Stimulated activated CD4-positive, alpha-beta T cell treated with anti-CD3 and anti-CD28 coated beads, Interleukin-15, amount 100 ng/mL, for 24 hours (primary cell): Measurements from ENCODE around the gene TBCEL.
"Not testable (repeated sequence)": the region's sequence is repeated elsewhere in the genome, so short reads cannot be mapped to it uniquely, and the experiment has no call there.

Experiments
- DNase-seq: peaks from one replicate; pipeline ENCODE4 v3.0.0-alpha.2; 2020

TBCEL gene

GRCh38 chr11:121029813-121030445 is 6.0 kb downstream of the TBCEL start:
- DNase-seq = no peak

GRCh38 chr11:121031167-121031566 is 7.3 kb downstream of the TBCEL start:
- DNase-seq = no peak

GRCh38 chr11:121031648-121032047 is 7.7 kb downstream of the TBCEL start:
- not testable (repeated sequence) for DNase-seq

DNA sequence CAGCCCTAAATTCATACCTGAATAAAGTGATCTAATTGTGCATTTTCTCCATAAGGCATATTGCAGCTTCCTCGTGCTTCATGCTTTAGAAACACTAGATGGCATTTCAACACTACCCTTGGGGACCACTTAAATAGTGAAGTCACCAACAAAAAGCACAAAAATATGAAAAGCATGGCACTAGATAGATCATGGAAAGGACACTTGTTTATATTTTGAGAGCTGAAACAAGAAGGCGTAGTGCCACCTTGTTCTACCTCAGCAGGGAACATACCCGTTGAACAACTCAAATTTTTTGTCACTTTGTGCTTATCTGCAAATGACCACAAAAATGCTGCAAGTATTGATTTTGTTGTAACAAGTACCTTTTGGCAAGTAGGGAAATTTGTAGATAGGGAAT is 8.6 kb downstream of the TBCEL start:
- DNase-seq = no peak

DNA sequence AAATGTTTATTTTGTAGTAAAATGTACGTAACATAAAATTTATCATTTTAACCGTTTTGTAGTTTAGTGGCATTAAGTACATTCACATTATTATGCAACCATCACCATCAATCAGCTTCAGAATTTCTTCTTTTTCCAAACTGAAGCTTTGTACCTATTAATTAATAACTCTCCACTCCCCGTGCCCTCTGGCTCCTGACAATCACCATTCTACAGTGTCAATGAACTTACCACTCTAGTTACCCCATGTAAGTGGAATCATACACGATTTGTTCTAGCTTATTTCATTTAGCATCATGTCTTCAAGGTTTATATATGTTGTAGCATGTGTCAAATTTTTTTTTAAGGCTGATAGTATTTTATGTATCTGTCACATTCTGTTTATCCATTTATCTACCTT is 9.7 kb downstream of the TBCEL start:
- no peak for DNase-seq

DNA sequence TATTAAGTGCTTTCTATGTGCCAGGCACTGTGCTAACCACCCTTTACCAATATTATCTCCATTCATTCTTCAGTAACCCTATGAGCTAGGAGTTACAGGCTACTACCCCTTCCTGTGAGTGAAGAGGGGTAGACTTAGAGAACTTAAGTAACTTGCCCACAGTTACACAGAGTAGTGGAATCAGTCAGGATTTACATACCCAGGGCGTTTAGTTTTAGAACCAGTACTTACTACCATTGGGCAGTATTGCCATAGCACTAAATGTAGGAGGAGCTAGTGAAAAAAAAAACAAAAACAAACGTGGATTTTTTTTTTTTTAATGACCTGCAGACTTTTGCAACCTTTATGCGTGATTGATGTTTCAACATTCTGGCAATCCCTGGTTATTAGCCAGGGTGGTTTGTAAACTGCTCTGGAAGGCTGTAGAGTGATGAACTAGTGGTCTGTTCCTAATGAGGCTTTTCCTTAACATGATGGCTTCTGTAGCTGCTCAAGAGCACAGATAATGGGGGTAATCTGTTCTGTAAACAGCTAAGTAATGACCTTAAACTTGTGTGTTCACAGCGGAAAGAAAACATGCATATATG is 11.4 kb downstream of the TBCEL start:
- DNase-seq = no peak

DNA sequence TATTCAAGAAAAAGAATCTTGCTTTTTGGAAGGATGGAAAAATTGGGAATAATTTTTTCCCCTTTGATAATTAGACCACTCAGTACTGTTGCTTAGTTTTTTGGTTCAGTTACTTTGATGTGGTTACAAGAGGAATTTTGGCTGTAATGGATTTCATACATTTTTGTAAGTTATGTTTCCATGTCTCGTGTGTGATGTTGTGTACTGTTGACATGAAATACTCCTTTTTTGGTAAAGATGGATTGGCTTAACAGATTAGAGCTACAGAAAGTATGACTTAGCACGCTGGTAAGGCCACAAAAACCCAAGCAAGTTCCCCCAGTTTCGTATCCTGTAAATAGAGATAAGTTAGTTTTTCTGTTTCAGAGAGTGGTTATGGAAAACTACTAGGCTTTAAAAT is 11.9 kb downstream of the TBCEL start:
- DNase-seq = no peak

DNA sequence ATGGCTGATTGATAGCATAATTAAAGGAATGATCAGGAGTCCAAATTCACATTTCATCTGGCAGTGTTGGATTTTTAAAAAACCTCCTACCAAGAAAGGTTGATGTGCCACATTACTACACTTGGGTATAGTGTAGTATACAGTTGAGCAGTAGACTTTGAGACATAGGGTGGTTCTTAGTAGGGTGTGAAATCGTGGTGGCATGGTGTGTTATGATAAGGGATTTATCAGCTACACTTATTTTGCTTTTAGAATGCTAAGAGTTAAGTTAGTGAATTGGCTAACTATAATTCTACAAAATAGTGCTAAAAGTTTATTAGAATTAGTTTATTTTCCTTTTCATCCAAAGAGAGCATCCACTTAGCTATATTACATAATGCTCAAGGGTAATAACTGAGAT is 13.1 kb downstream of the TBCEL start:
- DNase-seq = no peak

DNA sequence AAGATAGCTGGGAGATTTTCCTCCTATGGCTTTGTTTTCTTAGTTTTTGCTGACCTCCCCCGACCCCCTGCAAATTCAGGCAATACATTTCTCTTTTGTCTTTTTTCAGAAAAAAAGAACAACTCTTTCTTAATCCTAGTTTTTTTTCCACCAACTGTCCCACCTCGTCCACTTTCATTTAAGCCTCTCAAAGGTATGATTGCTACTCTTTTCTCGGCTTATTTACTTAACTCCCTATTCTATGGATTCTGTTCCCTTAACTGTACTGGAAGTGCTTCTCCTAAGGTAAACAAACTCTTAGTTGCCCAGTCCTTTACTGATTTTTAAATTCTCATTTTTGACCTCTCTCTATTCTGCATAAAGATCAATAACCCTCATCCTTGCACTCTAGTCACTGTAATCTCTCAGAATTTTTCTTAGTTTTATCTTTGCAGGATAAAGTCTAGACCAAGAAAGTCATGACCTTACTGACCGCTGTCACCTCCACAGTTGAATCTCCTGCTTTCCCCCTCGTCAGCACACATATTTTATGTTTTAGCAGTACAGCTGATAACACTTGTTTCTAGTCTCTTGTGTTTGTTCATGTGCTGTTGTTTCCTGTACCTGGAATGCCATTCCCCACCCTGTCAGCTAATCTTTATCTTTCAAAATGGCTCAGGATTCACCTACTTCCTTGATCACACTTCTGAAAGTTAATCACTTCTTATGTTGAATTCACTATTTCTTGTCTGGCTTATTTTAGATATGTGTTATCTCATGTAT is 14.9 kb downstream of the TBCEL start:
- no peak for DNase-seq

DNA sequence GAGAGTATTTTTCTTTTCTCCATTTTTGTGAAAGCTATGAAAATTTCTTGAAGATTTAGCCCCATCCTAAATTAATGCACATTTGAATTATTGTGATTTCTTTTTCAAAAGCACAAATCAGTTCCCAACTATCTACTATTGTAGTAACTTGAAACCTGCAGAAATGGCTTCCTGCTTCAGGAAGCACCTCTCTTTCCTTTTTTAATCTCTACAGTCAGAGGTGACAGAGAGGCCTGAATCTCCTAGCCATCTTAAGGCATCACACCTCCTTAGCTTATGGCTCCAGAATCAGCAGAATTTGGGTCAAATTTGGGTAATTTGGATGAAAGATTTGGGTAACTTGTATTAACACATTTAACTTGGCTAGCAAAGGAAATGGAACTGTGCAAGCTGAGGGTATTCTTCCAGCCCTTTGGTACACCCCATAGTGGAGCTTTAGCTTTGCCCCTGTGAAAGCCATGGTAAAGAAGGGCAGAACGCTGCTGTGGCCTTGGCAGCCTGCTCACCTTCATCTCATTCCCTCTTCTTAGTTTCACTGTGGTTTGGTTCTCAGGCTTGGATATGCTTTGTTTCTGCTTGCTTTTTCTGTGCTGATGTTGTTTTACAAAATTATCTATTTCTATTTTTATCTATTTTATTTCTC is 16.2 kb downstream of the TBCEL start:
- DNase-seq = no peak

DNA sequence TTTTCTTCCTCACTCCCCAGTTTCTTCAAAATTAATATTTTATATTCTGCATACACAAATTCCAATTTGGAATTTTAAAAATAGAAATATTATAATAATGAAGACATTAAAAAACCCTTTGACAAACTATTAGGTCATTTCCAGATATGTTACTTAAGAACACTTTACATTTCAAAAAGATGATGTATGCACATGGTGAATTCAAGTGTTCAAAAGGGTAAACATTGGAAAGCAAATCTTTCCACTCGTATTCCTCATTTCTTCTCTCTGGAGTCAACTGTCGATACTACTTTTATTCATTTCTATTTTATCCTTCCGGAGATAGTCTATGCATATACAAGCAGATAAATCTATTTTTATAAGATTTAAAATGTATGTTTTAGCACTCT is 16.7 kb downstream of the TBCEL start:
- no peak for DNase-seq

GRCh38 chr11:121041072-121041471 is 17.2 kb downstream of the TBCEL start:
- DNase-seq = no peak

DNA sequence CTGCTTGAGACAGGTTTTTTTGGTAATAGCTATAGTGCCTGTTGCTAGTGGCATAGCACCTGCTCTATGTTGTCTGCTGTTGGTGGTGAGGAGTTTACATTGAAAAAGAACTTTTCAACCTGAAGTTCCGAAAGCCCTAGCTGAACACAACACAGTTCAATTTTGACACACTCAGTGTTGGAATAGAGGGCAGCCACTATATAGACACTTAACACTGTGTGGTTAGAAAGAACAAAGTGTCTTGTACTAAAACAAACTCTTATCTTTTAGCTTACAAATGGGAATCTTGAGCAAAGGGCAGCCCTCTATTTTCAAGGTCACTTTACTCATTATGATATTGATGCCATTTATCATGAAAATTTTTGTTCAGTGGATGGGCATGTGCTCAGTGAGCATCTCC is 18.4 kb downstream of the TBCEL start:
- no peak for DNase-seq

- no peak for DNase-seq
Observed at GRCh38 chr11:121047926-121048325, 24.0 kb downstream of the TBCEL start.

GRCh38 chr11:121048464-121049233 is 24.7 kb downstream of the TBCEL start:
- DNase-seq = no peak

DNA sequence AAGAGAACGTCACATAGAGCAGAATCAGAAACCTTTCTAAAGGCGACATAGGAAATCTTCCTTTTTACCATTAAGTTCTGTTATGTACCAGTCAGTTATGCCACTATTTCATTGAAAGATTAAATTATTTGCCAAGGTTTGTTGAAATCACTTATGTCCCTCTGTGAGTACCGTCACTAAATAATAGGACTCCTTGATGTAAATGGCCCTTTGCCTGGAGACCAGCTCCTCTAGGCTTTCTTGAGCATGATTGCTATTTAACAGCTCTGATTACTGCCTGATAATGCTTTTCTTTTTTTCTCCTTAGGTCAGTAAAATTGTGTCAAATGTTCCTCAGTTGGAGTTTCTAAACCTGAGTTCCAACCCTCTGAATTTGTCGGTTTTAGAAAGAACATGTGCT is 29.3 kb downstream of the TBCEL start:
- no peak for DNase-seq

DNA sequence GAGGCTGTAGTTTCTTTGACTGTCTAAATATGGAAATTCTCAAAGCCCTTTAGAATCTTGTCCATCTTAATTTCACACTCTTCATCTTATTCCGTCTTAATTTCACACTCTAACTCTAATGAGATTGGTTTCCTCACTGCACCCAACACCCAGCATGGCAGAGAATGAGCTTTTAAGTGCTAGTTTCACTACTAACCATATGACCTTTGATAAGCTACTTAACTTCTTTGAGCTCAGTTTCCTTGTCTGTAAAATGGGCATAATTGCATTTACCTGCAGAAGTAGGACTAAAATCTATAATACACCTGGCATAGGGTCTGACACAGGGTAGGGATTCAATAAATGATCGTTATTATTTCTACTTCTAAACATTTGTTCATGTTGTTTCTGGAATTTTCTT is 30.4 kb downstream of the TBCEL start:
- no peak for DNase-seq

- DNase-seq = no peak
Observed at GRCh38 chr11:121055076-121055475, 31.2 kb downstream of the TBCEL start.

DNA sequence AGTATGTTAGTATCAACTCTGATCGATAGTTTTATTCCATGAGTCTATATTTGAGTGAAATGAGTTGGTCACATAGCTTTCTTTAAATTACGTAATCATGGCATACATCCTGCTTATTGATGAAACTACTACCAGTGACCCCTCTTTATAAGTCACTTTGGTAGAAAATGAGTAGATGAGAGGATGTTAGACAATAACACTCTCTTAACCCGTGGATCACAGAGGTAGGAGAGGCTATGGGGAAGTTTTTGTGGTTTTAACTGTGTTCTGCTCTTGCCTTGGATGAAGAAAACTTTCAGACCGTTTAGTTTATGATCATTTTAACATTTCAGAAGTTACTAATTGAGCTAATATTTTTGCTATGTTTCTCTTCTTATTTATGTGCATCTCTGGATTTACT is 34.0 kb downstream of the TBCEL start:
- no peak for DNase-seq

DNA sequence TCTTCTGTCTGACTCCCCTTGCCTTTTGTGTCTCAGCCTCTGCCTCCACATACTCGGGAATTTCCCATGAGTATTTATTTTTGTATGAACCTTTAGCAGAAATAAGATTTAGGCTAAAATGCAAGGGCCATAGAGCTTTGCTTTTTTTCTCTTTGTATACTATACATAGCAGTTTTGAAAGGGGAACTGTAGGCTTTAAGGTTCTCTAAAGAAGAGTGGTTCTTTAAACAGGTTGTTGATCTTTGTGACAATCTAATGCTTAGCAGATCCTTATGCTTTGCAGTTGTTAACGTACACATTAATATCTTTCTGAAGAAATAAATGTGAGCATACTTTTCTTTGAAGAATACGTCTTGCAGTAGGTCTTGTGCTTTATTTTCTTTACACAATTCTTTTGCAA is 35.0 kb downstream of the TBCEL start:
- no peak for DNase-seq

- DNase-seq = no peak
Observed at GRCh38 chr11:121059605-121060004, 35.7 kb downstream of the TBCEL start.

DNA sequence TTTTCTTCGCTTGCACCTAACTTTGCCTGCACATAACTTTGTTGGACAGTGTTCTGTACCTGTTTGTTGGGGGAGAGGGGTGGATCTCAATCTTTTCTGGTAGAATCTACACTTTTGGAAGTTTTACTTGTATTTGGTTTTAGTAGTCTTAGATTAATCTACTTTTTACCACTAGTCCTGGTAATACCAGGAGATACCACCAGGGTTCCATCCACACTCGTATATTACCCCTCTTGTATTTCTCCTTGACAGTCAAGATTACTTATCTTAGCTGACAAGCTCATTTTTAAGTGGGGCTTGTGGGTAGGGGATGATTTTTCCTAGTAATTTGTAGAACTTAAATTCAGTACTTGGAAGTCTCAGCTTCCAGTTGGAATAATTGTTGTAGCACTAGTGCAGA is 39.8 kb downstream of the TBCEL start:
- no peak for DNase-seq

DNA sequence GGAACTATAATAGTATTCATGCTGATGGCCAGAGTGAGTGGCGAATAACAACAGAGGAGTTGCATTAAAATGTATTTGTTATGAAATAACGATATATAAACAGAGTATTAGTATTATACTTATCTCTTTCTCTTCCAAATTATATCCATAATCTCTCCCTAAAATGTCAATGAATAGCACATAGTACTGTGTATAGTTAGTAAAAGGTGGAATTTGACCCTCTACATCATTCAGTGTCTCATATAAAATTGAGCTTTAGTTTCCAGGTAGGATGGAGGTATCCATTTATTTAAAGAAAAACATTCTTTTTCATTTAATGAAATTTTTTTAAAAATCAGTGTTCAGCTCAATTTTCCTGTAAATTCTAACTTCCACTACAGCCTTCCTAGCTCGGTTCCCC is 42.7 kb downstream of the TBCEL start:
- DNase-seq = no peak
